IPS-18a (cell line): ENCODE data around the gene FCN1.

Source experiments
- H3K27ac ChIP-seq: one replicate; pipeline ENCODE4 v1.5.1; 2013; ENCODE audit warnings: low read length
- H3K27me3 ChIP-seq: one replicate; pipeline ENCODE4 v1.6.1; 2013; ENCODE audit warnings: mild to moderate bottlenecking, low read length; ENCODE audit not compliant: control insufficient read depth, insufficient read depth
- H3K36me3 ChIP-seq: one replicate; pipeline ENCODE4 v1.6.1; 2013; ENCODE audit warnings: low read depth, low read length; ENCODE audit not compliant: control insufficient read depth
- H3K4me1 ChIP-seq: one replicate; pipeline ENCODE4 v1.6.1; 2013; ENCODE audit warnings: low read depth, low read length; ENCODE audit not compliant: control insufficient read depth
- H3K4me3 ChIP-seq: one replicate; pipeline ENCODE4 v1.5.1; 2013; ENCODE audit warnings: low read length
- H3K9ac ChIP-seq: one replicate; pipeline ENCODE4 v1.6.1; 2013; ENCODE audit warnings: mild to moderate bottlenecking, low read length, moderate library complexity
- H3K9me3 ChIP-seq: one replicate; pipeline ENCODE4 v1.6.1; 2013; ENCODE audit warnings: low read depth, low read length; ENCODE audit not compliant: control insufficient read depth

Gene FCN1

DNA sequence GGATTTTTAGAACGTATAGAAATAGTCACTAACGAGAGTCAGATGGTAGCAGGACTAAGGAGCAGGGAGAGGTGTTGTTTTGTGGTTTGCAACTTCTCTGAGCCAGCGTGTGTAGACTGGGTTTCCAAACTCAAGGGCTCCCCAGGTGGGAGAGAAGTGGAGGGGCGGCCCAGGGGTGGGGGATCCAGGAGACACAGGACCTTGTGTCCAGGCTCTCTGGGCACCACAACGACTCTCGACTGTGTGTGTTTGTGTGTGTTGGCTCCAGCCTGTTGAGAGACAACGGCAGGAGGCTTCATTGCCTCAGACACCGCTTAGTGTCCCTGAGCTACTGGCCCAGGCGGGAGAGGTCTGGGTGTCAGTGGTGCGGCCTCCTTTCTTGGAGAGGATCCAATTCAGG lies 934 bp upstream of the FCN1 start:
- Histone ChIP-seq H3K27me3 (no peaks in the 10 kb centered on the region), H3K4me1 (no peaks in the 10 kb centered on the region), H3K36me3 (no peaks in the 10 kb centered on the region), H3K27ac (no peak overlapping the region), H3K4me3 (no peak overlapping the region), H3K9me3 (peaks cover 3% of the 10 kb centered on the region), H3K9ac (no peak overlapping the region)

DNA sequence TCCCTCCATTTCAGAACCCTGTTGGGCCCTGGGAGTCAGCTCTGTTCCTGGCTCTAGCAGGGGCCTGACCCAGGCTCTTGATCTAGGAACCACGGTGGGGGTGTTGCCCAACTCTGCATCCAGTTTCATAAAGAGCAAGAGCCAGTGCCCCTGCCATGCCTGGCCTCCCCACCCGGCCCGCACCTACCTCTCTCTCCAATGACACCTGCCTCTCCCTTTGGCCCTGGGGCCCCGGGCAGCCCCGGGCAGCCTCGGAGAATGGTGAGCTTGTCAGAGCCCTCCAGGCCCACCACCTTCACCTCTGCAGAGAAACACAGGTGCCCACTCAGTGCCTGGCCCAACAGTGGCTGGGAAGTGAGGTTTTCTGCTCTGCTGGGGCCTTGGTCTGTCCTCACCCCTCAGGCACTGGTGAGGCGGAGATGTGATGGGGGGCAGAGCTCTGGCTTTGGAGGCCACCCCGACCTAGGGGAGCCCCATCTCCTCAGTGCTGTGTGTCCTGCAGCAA lies 1.5 kb downstream of the FCN1 start:
- Histone ChIP-seq H3K9ac (no peak overlapping the region), H3K27me3 (no peaks in the 10 kb centered on the region), H3K4me3 (no peak overlapping the region), H3K4me1 (no peaks in the 10 kb centered on the region), H3K9me3 (peaks cover 3% of the 10 kb centered on the region), H3K27ac (no peak overlapping the region), H3K36me3 (no peaks in the 10 kb centered on the region)

GRCh38 chr9:134915046-134915985 lies 2.4 kb downstream of the FCN1 start:
- Histone ChIP-seq H3K36me3 (no peaks in the 10 kb centered on the region), H3K4me3 (no peak overlapping the region), H3K9ac (no peak overlapping the region), H3K4me1 (no peaks in the 10 kb centered on the region), H3K27me3 (no peaks in the 10 kb centered on the region), H3K9me3 (peaks cover 3% of the 10 kb centered on the region), H3K27ac (no peak overlapping the region)

DNA sequence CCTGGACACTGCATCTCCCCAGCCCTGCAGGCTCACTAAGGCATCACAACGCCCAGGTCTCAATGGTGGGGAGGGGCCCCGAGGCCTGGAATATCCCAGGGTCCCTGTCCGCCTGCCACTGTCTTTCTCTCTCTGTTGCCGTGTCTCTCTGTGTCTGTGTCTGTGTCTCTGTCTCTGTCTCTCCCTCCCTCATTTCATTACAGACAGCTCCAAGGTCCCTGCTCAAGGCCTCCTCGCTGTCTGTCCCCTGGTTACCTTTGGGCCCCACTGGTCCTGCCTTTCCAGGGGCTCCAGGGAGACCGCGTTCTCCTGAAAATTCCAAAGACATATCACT lies 3.2 kb downstream of the FCN1 start:
- H3K9ac ChIP-seq = no peak overlapping the region
- H3K4me1 ChIP-seq = no peaks in the 10 kb centered on the region
- no peaks in the 10 kb centered on the region for H3K27me3 ChIP-seq
- no peak overlapping the region for H3K4me3 ChIP-seq
- H3K36me3 ChIP-seq = no peaks in the 10 kb centered on the region
- no peaks in the 10 kb centered on the region for H3K9me3 ChIP-seq
- no peak overlapping the region for H3K27ac ChIP-seq

GRCh38 chr9:134913713-134914500 lies 3.8 kb downstream of the FCN1 start:
- Histone ChIP-seq H3K4me3 (no peak overlapping the region), H3K9me3 (no peaks in the 10 kb centered on the region), H3K36me3 (no peaks in the 10 kb centered on the region), H3K4me1 (no peaks in the 10 kb centered on the region), H3K27me3 (no peaks in the 10 kb centered on the region), H3K9ac (no peak overlapping the region), H3K27ac (no peak overlapping the region)

DNA sequence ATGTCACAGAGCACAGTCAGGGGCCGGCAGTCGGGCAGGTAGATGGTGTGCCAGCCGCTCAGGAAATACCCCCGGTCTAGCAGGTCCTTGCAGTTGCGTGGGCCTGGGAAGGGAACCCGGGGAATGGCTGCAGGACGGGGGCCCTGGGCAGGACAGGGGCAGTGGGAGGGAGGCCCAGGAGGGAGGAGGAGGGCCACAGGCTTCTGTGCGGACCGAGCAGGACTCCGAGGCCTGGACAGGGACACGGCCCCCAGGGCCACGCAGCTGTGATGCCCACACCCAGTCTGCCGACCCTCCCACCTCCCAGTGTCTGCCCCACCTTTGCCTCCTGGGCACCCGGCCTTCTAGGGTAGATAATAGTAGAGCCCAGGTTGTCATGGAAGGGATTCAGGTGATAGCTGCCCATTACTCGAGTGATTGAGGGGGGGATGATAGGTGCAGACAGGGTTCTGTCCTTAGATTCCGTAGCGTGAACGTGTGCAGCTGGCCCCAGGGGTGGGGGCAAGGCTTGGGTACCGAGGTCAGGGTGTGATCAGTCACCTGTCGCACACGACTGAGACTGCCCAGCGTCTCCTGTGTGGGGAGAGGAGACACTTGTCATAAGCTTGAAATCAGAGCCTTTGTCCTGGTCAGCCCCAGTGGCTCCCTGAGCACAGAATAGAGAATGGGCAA lies 4.5 kb downstream of the FCN1 start:
- Histone ChIP-seq H3K36me3 (no peaks in the 10 kb centered on the region), H3K9ac (no peak overlapping the region), H3K27me3 (no peaks in the 10 kb centered on the region), H3K27ac (no peak overlapping the region), H3K9me3 (no peaks in the 10 kb centered on the region), H3K4me3 (no peak overlapping the region), H3K4me1 (no peaks in the 10 kb centered on the region)

GRCh38 chr9:134912126-134912840 lies 5.4 kb downstream of the FCN1 start:
- Histone ChIP-seq H3K27ac (no peak overlapping the region), H3K27me3 (no peaks in the 10 kb centered on the region), H3K4me1 (no peaks in the 10 kb centered on the region), H3K4me3 (no peak overlapping the region), H3K36me3 (no peaks in the 10 kb centered on the region), H3K9me3 (no peaks in the 10 kb centered on the region), H3K9ac (no peak overlapping the region)

DNA sequence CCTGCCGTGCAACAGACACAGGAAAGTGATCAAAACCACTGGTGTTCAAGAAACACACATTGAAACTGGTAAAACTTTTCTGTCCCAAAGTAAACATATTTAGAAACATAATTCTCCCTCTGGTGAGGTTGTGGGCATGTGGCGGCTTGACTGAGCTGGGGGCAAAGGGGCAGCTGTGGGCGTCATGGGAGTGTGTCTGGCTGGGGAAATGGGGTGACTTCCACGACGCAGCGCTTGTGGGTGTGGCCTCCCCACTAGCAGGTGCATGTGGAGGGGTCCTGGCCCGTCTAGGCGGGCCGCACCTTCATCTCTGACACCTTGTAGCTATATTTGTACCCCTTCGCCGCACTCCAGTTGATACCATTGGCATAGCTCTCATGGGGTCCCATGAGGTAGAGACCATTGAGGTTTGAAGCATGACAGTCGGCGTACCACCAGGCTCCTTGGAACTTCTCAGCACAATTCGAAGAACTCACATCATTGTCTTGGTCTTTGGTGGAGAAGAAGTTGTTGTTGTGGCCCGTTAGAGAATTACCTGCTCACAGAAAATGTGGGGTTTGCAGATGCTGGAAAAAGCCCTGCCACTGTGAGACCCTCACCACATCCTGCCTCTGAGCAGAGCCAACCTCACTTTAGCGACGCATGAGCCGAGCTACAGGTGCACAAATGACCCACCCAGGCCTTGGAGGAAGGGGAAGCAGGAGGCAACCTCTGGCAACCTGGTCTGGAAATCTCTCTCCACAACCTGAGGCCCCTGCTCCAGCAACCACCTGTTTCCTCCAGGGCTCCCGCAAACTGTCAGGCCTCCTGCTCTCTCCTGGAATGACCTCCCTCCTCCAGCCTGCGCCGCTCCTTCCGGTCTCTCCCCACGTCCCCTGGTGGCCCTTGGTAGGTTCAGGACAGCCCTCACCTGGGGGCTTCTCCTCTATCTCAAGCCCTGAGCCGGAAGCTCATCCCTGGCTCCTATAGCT lies 7.9 kb downstream of the FCN1 start:
- no peaks in the 10 kb centered on the region for H3K4me1 ChIP-seq
- no peak overlapping the region for H3K27ac ChIP-seq
- H3K36me3 ChIP-seq = no peaks in the 10 kb centered on the region
- no peak overlapping the region for H3K9ac ChIP-seq
- no peaks in the 10 kb centered on the region for H3K9me3 ChIP-seq
- H3K4me3 ChIP-seq = no peak overlapping the region
- H3K27me3 ChIP-seq = no peaks in the 10 kb centered on the region

- H3K27ac ChIP-seq = no peak overlapping the region
- no peak overlapping the region for H3K9ac ChIP-seq
- H3K4me1 ChIP-seq = no peaks in the 10 kb centered on the region
- H3K36me3 ChIP-seq = no peaks in the 10 kb centered on the region
- no peak overlapping the region for H3K4me3 ChIP-seq
- no peaks in the 10 kb centered on the region for H3K27me3 ChIP-seq
- H3K9me3 ChIP-seq = no peaks in the 10 kb centered on the region
Measured at GRCh38 chr9:134908524-134909309, 9.0 kb downstream of the FCN1 start.

DNA sequence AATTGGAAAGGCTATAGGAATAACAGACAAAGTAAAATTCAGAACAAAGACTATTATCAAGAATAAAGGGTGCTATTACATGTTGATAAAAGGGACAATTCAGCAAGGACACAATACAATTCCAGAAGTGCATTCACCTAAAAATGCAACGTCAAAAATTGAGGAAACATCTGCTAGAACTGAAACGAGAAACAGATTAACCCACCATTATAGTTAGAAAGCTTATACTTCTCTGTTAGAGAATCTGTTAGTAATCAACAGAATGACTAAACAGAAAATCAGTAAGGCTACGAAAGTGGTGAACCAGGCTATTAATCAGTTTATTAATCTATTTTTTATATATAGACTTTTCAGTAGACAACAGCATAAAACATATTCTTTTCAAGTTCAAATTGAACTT lies 14.8 kb downstream of the FCN1 start:
- Histone ChIP-seq H3K9ac (no peak overlapping the region), H3K27ac (no peak overlapping the region), H3K36me3 (no peaks in the 10 kb centered on the region), H3K4me3 (no peak overlapping the region), H3K27me3 (no peaks in the 10 kb centered on the region), H3K9me3 (no peaks in the 10 kb centered on the region), H3K4me1 (no peaks in the 10 kb centered on the region)
